Colonic mucosa (tissue), 4 donors: Measurements from ENCODE around the gene TTC29. TPM values are rescaled to one million over a fixed set of nuclear protein-coding genes. Genes with fewer than 3 reads are reported as not detected.

Source experiments
- DNase-seq: peaks from one replicate; pipeline ENCODE4 v3.0.0-alpha.2; 2020
- H3K27ac ChIP-seq: fragments of 200-600 bp; one replicate; pipeline ENCODE4 v1.8.0; 2021
- H3K27me3 ChIP-seq: fragments of 200-600 bp; one replicate; pipeline ENCODE4 v1.8.0; 2021
- H3K36me3 ChIP-seq: fragments of 200-600 bp; one replicate; pipeline ENCODE4 v1.8.0; 2021
- H3K4me1 ChIP-seq: fragments of 200-600 bp; one replicate; pipeline ENCODE4 v1.8.0; 2021; ENCODE audit warnings: mild to moderate bottlenecking
- H3K4me3 ChIP-seq: fragments of 200-600 bp; one replicate; pipeline ENCODE4 v1.8.0; 2021
- H3K9ac ChIP-seq, 2 donors: one replicate each; pipeline ENCODE4 v1.7.0; 2013; ENCODE audit warnings: control low read depth in 2 of 2, low read depth in 2 of 2, low read length in 2 of 2
- H3K9me3 ChIP-seq: fragments of 200-600 bp; one replicate; pipeline ENCODE4 v1.8.0; 2021
- intact Hi-C: fragments of 100-400 bp; cut with DNase I; formaldehyde crosslinking; loops from one replicate; pipeline ENCODE4 v1.14.1; 2022
- total RNA-seq, 2 donors: library from RNA; stranded (reverse); fragmentation: NEBNext Ultra II Directional in 1 of 2; extraction: Animal tissue kit (Norgen Biotek cat#: 25700) in 1 of 2; gene quantifications; one replicate each; pipeline ENCODE4 v1.2.1, GENCODE V29; 2021
- TF ChIP-seq, protein P1 (sequence below): fragments of 200-600 bp; IDR thresholded peaks from one replicate; pipeline ENCODE4 v1.8.0; 2022; ENCODE audit warnings: antibody characterized with exemption, mild to moderate bottlenecking
- donor health status: healthy.
- donor health status: DM: no; HTN: no; CAD: no.
- donor health status: DM: no; HTN: no; CAD: no.

Gene TTC29
- total RNA-seq, 2 donors from 2014 or later = not detected

DNA sequence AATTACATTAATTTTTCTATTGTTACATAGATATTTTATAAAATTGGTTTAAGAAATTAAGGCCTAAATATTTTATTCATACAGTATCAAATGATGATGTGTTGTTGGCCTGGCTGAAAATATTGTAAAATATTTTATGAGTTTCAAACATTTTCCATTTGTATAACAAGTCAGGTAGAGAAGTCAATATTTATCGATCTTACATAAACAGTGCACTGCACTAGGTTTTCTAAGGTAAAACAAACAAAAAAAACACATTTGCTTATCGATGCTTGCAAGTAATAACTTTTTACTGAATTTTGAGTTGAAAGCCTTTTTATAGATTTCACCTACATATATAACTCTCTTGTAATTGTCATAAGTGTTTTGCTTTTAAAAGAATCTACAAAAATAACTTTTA lies 7.2 kb upstream of the TTC29 start:
- intact Hi-C loops = no loop called here
- no peak for DNase-seq
- H3K4me3 ChIP-seq = no peak overlapping the region
- no peaks in the 10 kb centered on the region for H3K9me3 ChIP-seq
- H3K27ac ChIP-seq = no peak overlapping the region
- H3K27me3 ChIP-seq = no peaks in the 10 kb centered on the region
- TF ChIP-seq, protein P1, sequence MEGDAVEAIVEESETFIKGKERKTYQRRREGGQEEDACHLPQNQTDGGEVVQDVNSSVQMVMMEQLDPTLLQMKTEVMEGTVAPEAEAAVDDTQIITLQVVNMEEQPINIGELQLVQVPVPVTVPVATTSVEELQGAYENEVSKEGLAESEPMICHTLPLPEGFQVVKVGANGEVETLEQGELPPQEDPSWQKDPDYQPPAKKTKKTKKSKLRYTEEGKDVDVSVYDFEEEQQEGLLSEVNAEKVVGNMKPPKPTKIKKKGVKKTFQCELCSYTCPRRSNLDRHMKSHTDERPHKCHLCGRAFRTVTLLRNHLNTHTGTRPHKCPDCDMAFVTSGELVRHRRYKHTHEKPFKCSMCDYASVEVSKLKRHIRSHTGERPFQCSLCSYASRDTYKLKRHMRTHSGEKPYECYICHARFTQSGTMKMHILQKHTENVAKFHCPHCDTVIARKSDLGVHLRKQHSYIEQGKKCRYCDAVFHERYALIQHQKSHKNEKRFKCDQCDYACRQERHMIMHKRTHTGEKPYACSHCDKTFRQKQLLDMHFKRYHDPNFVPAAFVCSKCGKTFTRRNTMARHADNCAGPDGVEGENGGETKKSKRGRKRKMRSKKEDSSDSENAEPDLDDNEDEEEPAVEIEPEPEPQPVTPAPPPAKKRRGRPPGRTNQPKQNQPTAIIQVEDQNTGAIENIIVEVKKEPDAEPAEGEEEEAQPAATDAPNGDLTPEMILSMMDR = no peak
- no peaks in the 10 kb centered on the region for H3K4me1 ChIP-seq
- H3K36me3 ChIP-seq = no peaks in the 10 kb centered on the region
- H3K9ac ChIP-seq = no peak overlapping the region

GRCh38 chr4:146949559-146949958 lies 3.9 kb upstream of the TTC29 start:
- Histone ChIP-seq H3K36me3 (no peaks in the 10 kb centered on the region), H3K27me3 (peaks cover 8% of the 10 kb centered on the region), H3K9ac (no peak overlapping the region), H3K27ac (no peak overlapping the region), H3K9me3 (no peaks in the 10 kb centered on the region), H3K4me1 (peaks cover 3% of the 10 kb centered on the region), H3K4me3 (no peak overlapping the region)
- TF ChIP-seq, protein P1 = no peak
- intact Hi-C loops = no loop called here
- DNase-seq = no peak

DNA sequence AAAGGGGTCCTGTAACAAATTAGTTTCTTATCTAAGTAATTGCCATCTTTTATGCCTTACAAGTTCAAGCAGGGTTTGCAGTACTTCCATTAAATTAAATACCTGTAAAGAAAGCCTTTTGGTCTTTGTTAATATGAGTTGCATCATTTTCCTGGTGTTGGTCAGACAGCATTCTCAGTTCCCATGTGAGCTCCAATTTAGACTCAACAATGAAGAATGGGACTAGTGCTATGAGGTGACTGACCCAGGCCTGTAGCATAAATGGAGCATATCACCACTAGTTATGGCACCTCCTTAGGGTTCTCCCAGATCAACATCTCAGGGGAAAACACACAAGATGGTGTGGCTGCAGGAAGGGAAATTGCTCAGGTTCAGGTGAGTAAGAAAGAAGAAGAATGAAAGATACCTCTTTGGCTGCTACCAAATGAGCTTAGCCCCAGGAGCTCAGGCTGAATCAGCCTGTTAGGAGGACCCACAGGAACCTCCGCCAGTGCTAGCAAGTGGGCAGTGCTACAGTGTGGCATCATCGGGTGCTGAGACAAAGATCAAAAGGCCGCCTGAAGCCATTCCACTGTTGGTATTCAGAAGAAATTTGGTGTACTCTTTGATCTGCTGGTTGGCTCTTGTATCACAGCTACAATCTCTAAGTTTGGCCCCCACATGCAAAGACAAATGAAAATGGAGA lies 1.8 kb downstream of the TTC29 start:
- TF ChIP-seq, protein P1 = no peak
- intact Hi-C loops = no loop called here
- DNase-seq = no peak
- peaks cover 11% of the 10 kb centered on the region for H3K27me3 ChIP-seq
- no peak overlapping the region for H3K4me3 ChIP-seq
- H3K4me1 ChIP-seq = peaks cover 3% of the 10 kb centered on the region
- no peak overlapping the region for H3K27ac ChIP-seq
- no peak overlapping the region for H3K9ac ChIP-seq
- H3K9me3 ChIP-seq = no peaks in the 10 kb centered on the region
- no peaks in the 10 kb centered on the region for H3K36me3 ChIP-seq

GRCh38 chr4:146932116-146932515 lies 13.5 kb downstream of the TTC29 start:
- H3K27ac ChIP-seq = no peak overlapping the region
- H3K4me1 ChIP-seq = no peaks in the 10 kb centered on the region
- no peaks in the 10 kb centered on the region for H3K27me3 ChIP-seq
- TF ChIP-seq, protein P1 = no peak
- no peaks in the 10 kb centered on the region for H3K36me3 ChIP-seq
- intact Hi-C loops = no loop called here
- DNase-seq = no peak
- no peak overlapping the region for H3K4me3 ChIP-seq
- H3K9ac ChIP-seq = no peak overlapping the region
- no peaks in the 10 kb centered on the region for H3K9me3 ChIP-seq

GRCh38 chr4:146930673-146931072 lies 15.0 kb downstream of the TTC29 start:
- Histone ChIP-seq H3K9ac (no peak overlapping the region), H3K27me3 (no peaks in the 10 kb centered on the region), H3K4me3 (no peak overlapping the region), H3K9me3 (no peaks in the 10 kb centered on the region), H3K36me3 (no peaks in the 10 kb centered on the region), H3K4me1 (no peaks in the 10 kb centered on the region), H3K27ac (no peak overlapping the region)
- TF ChIP-seq, protein P1 = no peak
- intact Hi-C loops = no loop called here
- DNase-seq = no peak
